HG03103 (cell line): Measurements from ENCODE around the gene CGB1.
"Not testable (repeated sequence)": the region's sequence is repeated elsewhere in the genome, so short reads cannot be mapped to it uniquely, and the experiment has no call there.

Source experiments
- ATAC-seq: cut with Tn5 transposase; IDR thresholded peaks from one replicate; pipeline ENCODE4 v1.9.1; 2021; ENCODE audit warnings: low read depth; ENCODE audit not compliant: unreplicated experiment

Gene CGB1

GRCh38 chr19:49036815-49037214 lies at the start of gene CGB1:
Gene CGB1 (minus strand): TSS chr19:49036895. CDS start chr19:49036711, 184 bp downstream.
- ATAC-seq = not testable (repeated sequence)

- ATAC-seq = no peak
Observed at GRCh38 chr19:49086296-49086695, 49.6 kb upstream of the CGB1 start.

- no peak for ATAC-seq
Observed at GRCh38 chr19:49085868-49086232, 49.2 kb upstream of the CGB1 start.

GRCh38 chr19:49085020-49085867 lies 48.5 kb upstream of the CGB1 start, which contains the start of gene SNRNP70:
Gene SNRNP70 (plus strand): TSS chr19:49085451. CDS start chr19:49086415, 964 bp downstream.
- peak; percentile 84 for ATAC-seq

GRCh38 chr19:49084206-49085019 lies 47.7 kb upstream of the CGB1 start:
- ATAC-seq = no peak

- no peak for ATAC-seq
Observed at GRCh38 chr19:49081273-49081672, 44.6 kb upstream of the CGB1 start.

- ATAC-seq = no peak
Observed at GRCh38 chr19:49080392-49080791, 43.7 kb upstream of the CGB1 start.

- ATAC-seq = not testable (repeated sequence)
Observed at GRCh38 chr19:49074869-49075268, 38.2 kb upstream of the CGB1 start.

- ATAC-seq = no peak
Observed at GRCh38 chr19:49073514-49074378, 37.1 kb upstream of the CGB1 start.

GRCh38 chr19:49071860-49072547 lies 35.3 kb upstream of the CGB1 start:
- ATAC-seq = no peak

- ATAC-seq = no peak
Observed at GRCh38 chr19:49070416-49070815, 33.7 kb upstream of the CGB1 start.

- no peak for ATAC-seq
Observed at GRCh38 chr19:49069026-49069425, 32.3 kb upstream of the CGB1 start.

GRCh38 chr19:49067554-49067953 lies 30.9 kb upstream of the CGB1 start:
- no peak for ATAC-seq

GRCh38 chr19:49065905-49066512 lies 29.3 kb upstream of the CGB1 start:
- no peak for ATAC-seq

- ATAC-seq = no peak
Observed at GRCh38 chr19:49064768-49065611, 28.3 kb upstream of the CGB1 start, which contains the start of gene NTF4. Gene NTF4 (minus strand): TSS chr19:49064818. CDS start chr19:49061997, 2,821 bp downstream.

GRCh38 chr19:49064029-49064629 lies 27.4 kb upstream of the CGB1 start:
- no peak for ATAC-seq

GRCh38 chr19:49061445-49061844 lies 24.8 kb upstream of the CGB1 start:
- ATAC-seq = no peak

GRCh38 chr19:49061000-49061399 lies 24.3 kb upstream of the CGB1 start:
- ATAC-seq = no peak
